Right ventricle myocardium inferior (tissue), 1 donor: ENCODE data around the gene SLC9A3. TPM values are rescaled to one million over a fixed set of nuclear protein-coding genes. Genes with fewer than 3 reads are reported as not detected.
A peak's percentile ranks its signal among the peaks of the same experiment; 100 is the strongest.

Experiments used
- ATAC-seq: fragments of 200-7000 bp; cut with Tn5 transposase; one replicate; pipeline ENCODE4 v1.9.1; 2020; ENCODE audit warnings: mild to moderate bottlenecking, moderate library complexity
- DNase-seq: peaks from one replicate; pipeline ENCODE4 v3.0.0; 2021; ENCODE audit errors: missing footprints
- intact Hi-C: fragments of 100-400 bp; cut with DNase I; formaldehyde crosslinking; loops from one replicate; pipeline ENCODE4 v1.11.0; 2022
- total RNA-seq: library from RNA; stranded (reverse); fragmentation: NEBNext Ultra II Directional; extraction: Animal tissue kit (Norgen Biotek cat#: 25700); gene quantifications from one replicate; pipeline ENCODE4 v1.2.1, GENCODE V29; 2021
- donor health status: DM: no; HTN: yes; CAD: no; lungs with severe emphysema.

Gene SLC9A3
- total RNA-seq, 1 donor from 2014 or later: 1.1 TPM

GRCh38 chr5:541539-542318, 17.5 kb upstream of the SLC9A3 start:
- DNase-seq (peak; percentile 60), ATAC-seq (no peak)
- intact Hi-C loops: no loop called here

- intact Hi-C loops: no loop called here
- ATAC-seq (no peak), DNase-seq (peak; percentile 40)
Observed at GRCh38 chr5:540906-541538, 16.8 kb upstream of the SLC9A3 start.

GRCh38 chr5:540071-540905, 16.0 kb upstream of the SLC9A3 start:
- intact Hi-C loops: no loop called here
- ATAC-seq (no peak), DNase-seq (peak; percentile 63)

- peak; percentile 67 for DNase-seq
- no peak for ATAC-seq
- intact Hi-C loops: no loop called here
Observed at GRCh38 chr5:539469-540070, 15.3 kb upstream of the SLC9A3 start.

GRCh38 chr5:538801-539468, 14.7 kb upstream of the SLC9A3 start:
- intact Hi-C loops: no loop called here
- ATAC-seq: no peak
- DNase-seq: peak; percentile 55

- DNase-seq (peak; percentile 39), ATAC-seq (no peak)
- intact Hi-C loops: no loop called here
Observed at GRCh38 chr5:538271-538771, 14.1 kb upstream of the SLC9A3 start.

- ATAC-seq: no peak
- peak; percentile 67 for DNase-seq
- intact Hi-C loops: no loop called here
Observed at GRCh38 chr5:537621-538071, 13.4 kb upstream of the SLC9A3 start.

- no peak for ATAC-seq
- peak; percentile 41 for DNase-seq
- intact Hi-C loops: no loop called here
Observed at GRCh38 chr5:537098-537497, 12.8 kb upstream of the SLC9A3 start.

- DNase-seq (peak; percentile 26), ATAC-seq (no peak)
- intact Hi-C loops: no loop called here
Observed at GRCh38 chr5:535846-536698, 11.8 kb upstream of the SLC9A3 start.

- DNase-seq (peak; percentile 50), ATAC-seq (no peak)
- intact Hi-C loops: no loop called here
Observed at GRCh38 chr5:534743-535671, 10.8 kb upstream of the SLC9A3 start.

GRCh38 chr5:533955-534742, 9.9 kb upstream of the SLC9A3 start:
- DNase-seq (peak; percentile 37), ATAC-seq (no peak)
- intact Hi-C loops: no loop called here

- intact Hi-C loops: no loop called here
- ATAC-seq: no peak
- DNase-seq: peak; percentile 26
Observed at GRCh38 chr5:533243-533954, 9.2 kb upstream of the SLC9A3 start.

- no peak for ATAC-seq
- peak; percentile 42 for DNase-seq
- intact Hi-C loops: no loop called here
Observed at GRCh38 chr5:532521-533242, 8.4 kb upstream of the SLC9A3 start.

GRCh38 chr5:531749-532315, 7.6 kb upstream of the SLC9A3 start:
- DNase-seq (no peak), ATAC-seq (no peak)
- intact Hi-C loops: no loop called here
